CD14-positive monocyte (primary cell): ENCODE measurements around the gene DUSP6. TPM values are rescaled to one million over a fixed set of nuclear protein-coding genes. Genes with fewer than 3 reads are reported as not detected.

ENCODE experiments used
- DNase-seq, 3 donors: peaks; one replicate each; pipeline ENCODE4 v3.0.0-alpha.2; 2011 to 2022
- H2AFZ ChIP-seq: 2 replicates; pipeline ENCODE4 v1.6.0; 2012; ENCODE audit warnings: mild to moderate bottlenecking, low read depth, low read length, inconsistent platforms; ENCODE audit not compliant: insufficient read depth, poor library complexity, severe bottlenecking
- H3K27ac ChIP-seq, 2 donors: 1 replicate in 1 of 2; 2 replicates in 1 of 2; pipeline ENCODE4 v1.5.1; 2012 to 2013; ENCODE audit warnings: low read length in 2 of 2, control low read depth in 1 of 2, inconsistent platforms in 1 of 2, low read depth in 1 of 2, mild to moderate bottlenecking in 1 of 2
- H3K27me3 ChIP-seq, 2 donors: one replicate each; pipeline versions ENCODE4 v1.6.0 to v1.6.1; 2011 to 2013; ENCODE audit warnings: low read length in 2 of 2; ENCODE audit not compliant: control insufficient read depth in 2 of 2, insufficient read depth in 2 of 2
- H3K36me3 ChIP-seq, 2 donors: replicated peaks in 1 of 2; 1 replicate in 1 of 2; 2 replicates in 1 of 2; pipeline versions ENCODE4 v1.5.1 to v1.6.1; 2012 to 2013; ENCODE audit warnings: low read length in 2 of 2, control low read depth in 1 of 2, inconsistent platforms in 1 of 2, mild to moderate bottlenecking in 1 of 2; ENCODE audit not compliant: insufficient read depth in 2 of 2, control insufficient read depth in 1 of 2
- H3K4me1 ChIP-seq, 2 donors: 1 replicate in 1 of 2; 2 replicates in 1 of 2; pipeline versions ENCODE4 v1.5.1 to v1.6.1; 2012 to 2013; ENCODE audit warnings: low read length in 2 of 2, control low read depth in 1 of 2, inconsistent platforms in 1 of 2, mild to moderate bottlenecking in 1 of 2, moderate library complexity in 1 of 2; ENCODE audit not compliant: insufficient read depth in 2 of 2, control insufficient read depth in 1 of 2
- H3K4me2 ChIP-seq: replicated peaks from 2 replicates; pipeline ENCODE3; 2012; ENCODE audit warnings: low read length, moderate library complexity, mild to moderate bottlenecking; ENCODE audit not compliant: poor library complexity, severe bottlenecking; ENCODE audit errors: extremely low read depth
- H3K4me3 ChIP-seq, 3 experiments: fragments of 200-600 bp in 1 of 3; sonication (generic) in 1 of 3; replicated peaks in 1 of 3; 1 replicate in 2 of 3; 2 replicates in 1 of 3; pipeline ENCODE4 v1.5.1; 2011 to 2013; ENCODE audit warnings: low read length in 3 of 3, mild to moderate bottlenecking in 3 of 3, control low read depth in 2 of 3, low read depth in 2 of 3, inconsistent platforms in 1 of 3, moderate library complexity in 1 of 3
- H3K79me2 ChIP-seq: 2 replicates; pipeline ENCODE4 v1.6.0; 2012; ENCODE audit warnings: mild to moderate bottlenecking, control low read depth, inconsistent platforms, low read length, moderate library complexity; ENCODE audit not compliant: insufficient read depth
- H3K9ac ChIP-seq: 2 replicates; pipeline ENCODE4 v1.6.0; 2017; ENCODE audit warnings: low read length, mild to moderate bottlenecking; ENCODE audit not compliant: insufficient read depth, poor library complexity, severe bottlenecking
- H3K9me3 ChIP-seq, 2 donors: replicated peaks in 1 of 2; 1 replicate in 1 of 2; 2 replicates in 1 of 2; pipeline versions ENCODE4 v1.5.1 to v1.6.1; 2012 to 2013; ENCODE audit warnings: low read length in 2 of 2, control low read depth in 1 of 2; ENCODE audit not compliant: control insufficient read depth in 1 of 2, insufficient read depth in 1 of 2
- H4K20me1 ChIP-seq: 2 replicates; pipeline ENCODE4 v1.6.0; 2012; ENCODE audit warnings: mild to moderate bottlenecking, low read length, control low read depth, moderate library complexity; ENCODE audit not compliant: insufficient read depth
- H3K27ac Mint-ChIP-seq, 7 donors: one replicate each; pipeline ENCODE4 v1.8.0; 2020; ENCODE audit warnings: mild to moderate bottlenecking in 7 of 7, mixed read lengths in 7 of 7, moderate library complexity in 6 of 7, inconsistent platforms in 2 of 7
- H3K27me3 Mint-ChIP-seq, 3 donors: one replicate each; pipeline ENCODE4 v1.8.0; 2021 to 2022; ENCODE audit warnings: low read depth in 3 of 3, mild to moderate bottlenecking in 3 of 3, mixed read lengths in 3 of 3, moderate library complexity in 3 of 3, inconsistent platforms in 1 of 3
- H3K36me3 Mint-ChIP-seq, 2 donors: one replicate each; pipeline ENCODE4 v1.8.0; 2020; ENCODE audit warnings: mixed read lengths in 2 of 2, inconsistent platforms in 1 of 2, mild to moderate bottlenecking in 1 of 2
- H3K4me1 Mint-ChIP-seq: one replicate; pipeline ENCODE4 v1.8.0; 2020; ENCODE audit warnings: mild to moderate bottlenecking, mixed read lengths
- H3K4me3 Mint-ChIP-seq, 2 donors: one replicate each; pipeline ENCODE4 v1.8.0; 2020; ENCODE audit warnings: mild to moderate bottlenecking in 2 of 2, mixed read lengths in 2 of 2, moderate library complexity in 1 of 2
- H3K9me3 Mint-ChIP-seq, 7 donors: one replicate each; pipeline ENCODE4 v1.8.0; 2020 to 2022; ENCODE audit warnings: mixed read lengths in 7 of 7, mild to moderate bottlenecking in 6 of 7, moderate library complexity in 6 of 7, inconsistent platforms in 2 of 7
- CTCF ChIP-seq: fragments of 200-600 bp; IDR thresholded peaks from one replicate; pipeline ENCODE4 v1.8.0; 2022; ENCODE audit warnings: antibody characterized with exemption, mild to moderate bottlenecking
- WGBS: methylation state at CpG from one replicate; pipeline ENCODE4 v1.1.5; 2013; ENCODE audit warnings: missing lambda C conversion rate; ENCODE audit not compliant: insufficient coverage; 5-methylcytosine and 5-hydroxymethylcytosine counted together
- intact Hi-C, 2 donors: fragments of 100-400 bp; cut with micrococcal nuclease; formaldehyde crosslinking; loops; one replicate each; pipeline versions ENCODE4 v1.15.0 to v1.15.1; 2023
- polyA plus RNA-seq, 3 donors: library from polyadenylated mRNA; depleted of rRNA in 1 of 3; unstranded in 2 of 3; stranded (reverse) in 1 of 3; fragments of 300-500 nt in 2 of 3; fragments of >200 nt in 1 of 3; fragmentation: Illumina TruSeq in 2 of 3; gene quantifications; 1 replicate in 2 of 3; 2 replicates in 1 of 3; pipeline ENCODE4 v1.2.3, GENCODE V29; 2012 to 2021

The DUSP6 gene
- polyA plus RNA-seq, 3 donors = 195 to 880 (median 653) TPM

GRCh38 chr12:89366676-89367364 lies 14.5 kb upstream of the DUSP6 start:
- H3K79me2 ChIP-seq = no peaks in the 10 kb centered on the region
- H3K27me3 ChIP-seq = no peaks in the 10 kb centered on the region
- H3K9me3 Mint-ChIP-seq = no peaks in the 10 kb centered on the region
- TF ChIP-seq CTCF = no peak
- H3K36me3 Mint-ChIP-seq = peaks cover 4 to 7% of the 10 kb centered on the region in 2 donors
- H3K27ac ChIP-seq = no peak overlapping the region
- H3K4me3 ChIP-seq = no peak overlapping the region
- H3K36me3 ChIP-seq = no peaks in the 10 kb centered on the region
- H3K9me3 ChIP-seq = no peaks in the 10 kb centered on the region
- H3K27ac Mint-ChIP-seq = no peak overlapping the region
- H3K27me3 Mint-ChIP-seq = peaks cover 1 to 5% (median 1%) of the 10 kb centered on the region in 3 donors
- no peak overlapping the region for H3K4me3 Mint-ChIP-seq
- peaks cover 14% of the 10 kb centered on the region for H3K4me1 Mint-ChIP-seq
- H3K4me2 ChIP-seq = no peak overlapping the region
- intact Hi-C loops = no loop called here
- 100% methylated on average over 1 of the region's 3 CpGs for WGBS
- no peak overlapping the region for H3K9ac ChIP-seq
- DNase-seq = no peak
- no peak overlapping the region for H2AFZ ChIP-seq
- no peaks in the 10 kb centered on the region for H4K20me1 ChIP-seq
- H3K4me1 ChIP-seq = peaks cover 15 to 16% of the 10 kb centered on the region in 2 donors

GRCh38 chr12:89364631-89365030 lies 12.3 kb upstream of the DUSP6 start:
- Mint-ChIP-seq H3K27me3 (peaks cover 1 to 2% (median 1%) of the 10 kb centered on the region in 3 donors), H3K9me3 (no peaks in the 10 kb centered on the region), H3K4me3 (no peak overlapping the region), H3K4me1 (no peaks in the 10 kb centered on the region), H3K27ac (no peak overlapping the region), H3K36me3 (peaks cover 4 to 7% of the 10 kb centered on the region in 2 donors)
- Histone ChIP-seq H4K20me1 (no peaks in the 10 kb centered on the region), H3K79me2 (no peaks in the 10 kb centered on the region), H2AFZ (no peak overlapping the region), H3K9ac (no peak overlapping the region), H3K4me2 (no peak overlapping the region), H3K27me3 (no peaks in the 10 kb centered on the region), H3K27ac (no peak overlapping the region), H3K4me1 (no peaks in the 10 kb centered on the region), H3K4me3 (no peak overlapping the region), H3K36me3 (no peaks in the 10 kb centered on the region), H3K9me3 (no peaks in the 10 kb centered on the region)
- 100% methylated on average over 1 of the region's 2 CpGs for WGBS
- no peak for TF ChIP-seq CTCF
- intact Hi-C loops = no loop called here
- DNase-seq = no peak
